Measurements from ENCODE around the gene ABCA4. TPM values are rescaled to one million over a fixed set of nuclear protein-coding genes. Genes with fewer than 3 reads are reported as not detected.
"Not testable (repeated sequence)": the region's sequence is repeated elsewhere in the genome, so short reads cannot be mapped to it uniquely, and the experiment has no call there.

The ABCA4 gene
- total RNA-seq, 5 donors from 2014 or later (not counting 1 experiment from before 2014, with no cell fraction given), result not detected

DNA sequence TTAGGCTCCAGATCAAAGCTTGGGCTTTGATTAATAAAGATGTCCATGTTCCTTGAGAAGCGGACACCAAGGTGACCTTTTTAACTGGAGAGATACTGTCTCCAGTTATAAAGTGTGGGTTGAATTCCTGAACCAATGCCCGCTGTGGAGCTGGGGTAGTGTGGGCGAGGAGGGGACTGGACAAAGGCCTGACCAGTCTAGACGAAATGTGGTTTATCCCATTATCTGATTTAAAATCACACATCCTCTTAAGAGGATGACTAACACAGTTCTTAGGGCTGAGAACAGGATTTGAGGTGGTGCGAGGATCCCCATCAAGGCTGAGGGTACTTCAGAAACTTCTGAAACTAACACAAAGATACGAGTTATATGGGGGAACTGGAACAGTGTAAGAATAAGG lies 127.2 kb downstream of the ABCA4 start:
- no peaks in the 10 kb centered on the region for H3K9me3 ChIP-seq
- POLR2A ChIA-PET, result no interaction called here
- CTCF ChIA-PET, result interaction anchor here in 1 of 2 donors (0.7 kb wide), 1 partner anchor 225 kb away, joined by 3 read pairs; no protein-coding TSS in a partner anchor
- H3K27me3 ChIP-seq (replicated peaks in 1 of 2; ENCODE audit: control insufficient read depth in 2 of 2, extremely low read depth in 1 of 2, insufficient read depth in 2 of 2, low read length in 1 of 2), result peaks cover 0 to 26% of the 10 kb centered on the region in 2 experiments
- H3K27ac ChIP-seq (ENCODE audit: low read length), result no peak overlapping the region
- no peaks in the 10 kb centered on the region for H3K9me3 Mint-ChIP-seq
- no peak overlapping the region for H3K27ac Mint-ChIP-seq
- DNase-seq, result no peak
- peaks cover 16 to 31% of the 10 kb centered on the region in 2 donors for H3K27me3 Mint-ChIP-seq
- 83% methylated on average over 1 of the region's 6 CpGs for WGBS (ENCODE audit: insufficient coverage)
- peaks cover 0 to 5% of the 10 kb centered on the region in 2 experiments for H3K4me1 ChIP-seq (ENCODE audit: control insufficient read depth in 1 of 2, extremely low read depth in 1 of 2, insufficient read depth in 2 of 2, low read length in 2 of 2)
- H3K4me1 Mint-ChIP-seq, result no peaks in the 10 kb centered on the region
- no peak overlapping the region for H3K4me3 Mint-ChIP-seq
- H3K4me3 ChIP-seq (ENCODE audit: control insufficient read depth in 1 of 2, extremely low read depth in 1 of 2, low read length in 1 of 2), result no peak overlapping the region
- ATAC-seq (replicated peaks in 1 of 4), result no peak
- no peaks in the 10 kb centered on the region for H3K36me3 Mint-ChIP-seq
- no peaks in the 10 kb centered on the region for H3K36me3 ChIP-seq (ENCODE audit: control insufficient read depth in 2 of 2, extremely low read depth in 1 of 2, insufficient read depth in 1 of 2, low read length in 1 of 2)

DNA sequence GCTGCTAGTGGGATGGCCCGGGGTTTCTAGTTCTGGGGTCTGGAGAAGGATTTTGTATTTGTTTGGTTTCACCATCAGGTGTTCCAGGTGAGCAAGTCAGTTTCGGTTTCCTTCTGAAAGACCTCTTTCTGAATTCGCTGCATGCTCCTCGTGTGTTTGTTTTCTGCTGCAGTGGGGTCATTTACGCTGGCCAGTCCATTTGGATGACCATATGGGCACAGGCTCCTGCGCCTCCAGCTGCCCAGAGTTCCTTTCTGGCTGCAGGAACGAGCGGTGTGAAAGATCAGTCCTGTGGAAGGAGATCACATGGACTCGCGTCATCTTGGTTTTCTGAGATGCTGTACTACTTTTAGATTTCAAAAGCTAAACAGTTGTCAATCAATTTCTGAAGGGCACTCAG lies 128.0 kb downstream of the ABCA4 start:
- H3K4me3 ChIP-seq (ENCODE audit: control insufficient read depth in 1 of 2, extremely low read depth in 1 of 2, low read length in 1 of 2), result no peak overlapping the region
- no peaks in the 10 kb centered on the region for H3K9me3 Mint-ChIP-seq
- ChIA-PET POLR2A (interaction anchor here in 1 of 2 donors (0.6 kb wide), 1 partner anchor 1180 kb away, joined by 5 read pairs; no protein-coding TSS in a partner anchor), CTCF (interaction anchor here in 1 of 2 donors (0.7 kb wide), 1 partner anchor 224 kb away, joined by 3 read pairs; no protein-coding TSS in a partner anchor)
- DNase-seq (no peak), ATAC-seq (replicated peaks in 1 of 4) (no peak)
- H3K27me3 ChIP-seq (replicated peaks in 1 of 2; ENCODE audit: control insufficient read depth in 2 of 2, extremely low read depth in 1 of 2, insufficient read depth in 2 of 2, low read length in 1 of 2), result peaks cover 0 to 26% of the 10 kb centered on the region in 2 experiments
- H3K36me3 ChIP-seq (ENCODE audit: control insufficient read depth in 2 of 2, extremely low read depth in 1 of 2, insufficient read depth in 1 of 2, low read length in 1 of 2), result no peaks in the 10 kb centered on the region
- no peaks in the 10 kb centered on the region for H3K4me1 Mint-ChIP-seq
- H3K27ac Mint-ChIP-seq, result no peak overlapping the region
- 84% methylated on average over 10 of the region's 10 CpGs for WGBS (ENCODE audit: insufficient coverage)
- H3K4me3 Mint-ChIP-seq, result no peak overlapping the region
- H3K4me1 ChIP-seq (ENCODE audit: control insufficient read depth in 1 of 2, extremely low read depth in 1 of 2, insufficient read depth in 2 of 2, low read length in 2 of 2), result peaks cover 0 to 5% of the 10 kb centered on the region in 2 experiments
- peaks cover 16 to 31% of the 10 kb centered on the region in 2 donors for H3K27me3 Mint-ChIP-seq
- no peaks in the 10 kb centered on the region for H3K9me3 ChIP-seq
- H3K36me3 Mint-ChIP-seq, result no peaks in the 10 kb centered on the region
- H3K27ac ChIP-seq (ENCODE audit: low read length), result no peak overlapping the region

DNA sequence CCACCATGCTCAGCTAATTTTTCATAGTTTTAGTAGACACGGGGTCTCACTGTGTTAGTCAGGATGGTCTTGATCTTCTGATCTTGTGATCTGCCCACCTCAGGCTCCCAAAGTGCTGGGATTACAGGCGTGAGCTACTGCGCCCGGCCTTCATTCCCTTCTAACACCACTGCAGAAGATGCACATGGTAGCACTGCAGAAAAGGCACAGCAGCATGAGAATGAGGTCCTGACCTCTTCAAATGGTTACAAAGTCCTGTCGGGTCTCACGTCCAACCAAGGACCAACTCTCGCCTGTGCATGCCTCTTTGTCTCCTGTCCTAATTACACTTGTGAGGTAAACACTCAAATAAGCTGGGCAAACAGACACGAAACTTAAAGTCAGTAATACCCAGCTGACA lies 128.8 kb downstream of the ABCA4 start:
- Mint-ChIP-seq H3K36me3 (no peaks in the 10 kb centered on the region), H3K27ac (no peak overlapping the region), H3K4me1 (no peaks in the 10 kb centered on the region), H3K4me3 (no peak overlapping the region), H3K27me3 (peaks cover 20 to 34% of the 10 kb centered on the region in 2 donors), H3K9me3 (no peaks in the 10 kb centered on the region)
- peaks cover 0 to 23% of the 10 kb centered on the region in 2 experiments for H3K27me3 ChIP-seq (replicated peaks in 1 of 2; ENCODE audit: control insufficient read depth in 2 of 2, extremely low read depth in 1 of 2, insufficient read depth in 2 of 2, low read length in 1 of 2)
- peaks cover 0 to 5% of the 10 kb centered on the region in 2 experiments for H3K4me1 ChIP-seq (ENCODE audit: control insufficient read depth in 1 of 2, extremely low read depth in 1 of 2, insufficient read depth in 2 of 2, low read length in 2 of 2)
- H3K4me3 ChIP-seq (ENCODE audit: control insufficient read depth in 1 of 2, extremely low read depth in 1 of 2, low read length in 1 of 2), result no peak overlapping the region
- DNase-seq, result no peak
- WGBS (ENCODE audit: insufficient coverage), result 84% methylated on average over 6 of the region's 8 CpGs
- ChIA-PET CTCF (no interaction called here), POLR2A (no interaction called here)
- no peaks in the 10 kb centered on the region for H3K9me3 ChIP-seq
- H3K27ac ChIP-seq (ENCODE audit: low read length), result no peak overlapping the region
- ATAC-seq (replicated peaks in 1 of 4), result no peak
- no peaks in the 10 kb centered on the region for H3K36me3 ChIP-seq (ENCODE audit: control insufficient read depth in 2 of 2, extremely low read depth in 1 of 2, insufficient read depth in 1 of 2, low read length in 1 of 2)

DNA sequence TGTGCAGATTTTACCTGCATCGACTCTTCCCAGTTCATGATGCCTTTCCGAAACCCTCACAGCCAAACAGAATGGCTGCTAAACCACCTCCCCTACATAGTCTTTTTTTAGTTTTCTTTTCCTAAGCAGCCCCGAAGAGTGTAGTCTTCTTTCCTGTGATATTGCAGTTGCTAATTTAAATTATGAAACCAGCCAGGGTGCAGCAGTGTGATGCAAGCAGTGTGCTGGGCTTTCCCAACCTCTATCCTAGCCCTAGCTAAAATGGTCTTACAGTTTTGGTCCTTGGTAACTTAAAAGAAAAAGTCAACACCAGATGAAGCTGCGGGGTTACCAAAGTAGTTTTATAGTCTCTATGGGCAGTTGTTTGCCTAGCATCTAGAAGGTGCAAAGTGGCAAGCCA lies 129.7 kb downstream of the ABCA4 start:
- Mint-ChIP-seq H3K4me3 (no peak overlapping the region), H3K9me3 (no peaks in the 10 kb centered on the region), H3K27ac (no peak overlapping the region), H3K36me3 (no peaks in the 10 kb centered on the region), H3K27me3 (peaks cover 20 to 32% of the 10 kb centered on the region in 2 donors), H3K4me1 (no peaks in the 10 kb centered on the region)
- ChIA-PET POLR2A (no interaction called here), CTCF (no interaction called here)
- no CpG with 5 or more reads among the region's 4 CpGs for WGBS (ENCODE audit: insufficient coverage)
- no peak for DNase-seq
- no peak overlapping the region for H3K27ac ChIP-seq (ENCODE audit: low read length)
- peaks cover 0 to 23% of the 10 kb centered on the region in 2 experiments for H3K27me3 ChIP-seq (replicated peaks in 1 of 2; ENCODE audit: control insufficient read depth in 2 of 2, extremely low read depth in 1 of 2, insufficient read depth in 2 of 2, low read length in 1 of 2)
- ATAC-seq (replicated peaks in 1 of 4), result no peak
- H3K4me1 ChIP-seq (ENCODE audit: control insufficient read depth in 1 of 2, extremely low read depth in 1 of 2, insufficient read depth in 2 of 2, low read length in 2 of 2), result peaks cover 0 to 5% of the 10 kb centered on the region in 2 experiments
- no peaks in the 10 kb centered on the region for H3K9me3 ChIP-seq
- no peaks in the 10 kb centered on the region for H3K36me3 ChIP-seq (ENCODE audit: control insufficient read depth in 2 of 2, extremely low read depth in 1 of 2, insufficient read depth in 1 of 2, low read length in 1 of 2)
- no peak overlapping the region for H3K4me3 ChIP-seq (ENCODE audit: control insufficient read depth in 1 of 2, extremely low read depth in 1 of 2, low read length in 1 of 2)

DNA sequence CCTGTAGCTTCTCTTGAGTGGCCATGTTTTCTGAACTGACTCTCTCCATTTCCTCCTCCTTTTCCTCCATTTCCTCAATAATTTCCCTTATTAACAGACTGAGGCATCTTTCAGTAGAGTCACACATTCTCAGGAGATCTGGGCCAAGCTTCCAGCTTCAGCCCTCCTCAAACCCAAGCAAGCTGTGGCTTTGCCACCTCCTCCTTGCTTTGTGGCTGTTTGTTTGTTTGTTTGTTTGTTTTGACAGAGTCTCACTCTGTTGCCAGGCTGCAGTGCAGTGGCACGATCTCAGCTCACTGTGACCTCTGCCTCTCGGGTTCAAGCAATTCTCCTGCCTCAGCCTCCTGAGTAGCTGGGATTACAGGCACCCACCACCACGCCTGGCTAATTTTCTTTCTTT lies 130.5 kb downstream of the ABCA4 start:
- H3K9me3 ChIP-seq; H3K4me1 ChIP-seq (ENCODE audit: control insufficient read depth in 1 of 2, extremely low read depth in 1 of 2, insufficient read depth in 2 of 2, low read length in 2 of 2); H3K36me3 ChIP-seq (ENCODE audit: control insufficient read depth in 2 of 2, extremely low read depth in 1 of 2, insufficient read depth in 1 of 2, low read length in 1 of 2); H3K27ac Mint-ChIP-seq; H3K36me3 Mint-ChIP-seq; CTCF ChIA-PET; ATAC-seq (replicated peaks in 1 of 4); H3K4me1 Mint-ChIP-seq; H3K4me3 ChIP-seq (ENCODE audit: control insufficient read depth in 1 of 2, extremely low read depth in 1 of 2, low read length in 1 of 2); H3K4me3 Mint-ChIP-seq; H3K27ac ChIP-seq (ENCODE audit: low read length); H3K9me3 Mint-ChIP-seq: not testable (repeated sequence)
- POLR2A ChIA-PET, result interaction anchor here in 1 of 2 donors (0.7 kb wide), 1 partner anchor 41 kb away, joined by 3 read pairs; no protein-coding TSS in a partner anchor
- peaks cover 23 to 33% of the 10 kb centered on the region in 2 donors for H3K27me3 Mint-ChIP-seq
- peaks cover 0 to 21% of the 10 kb centered on the region in 2 experiments for H3K27me3 ChIP-seq (replicated peaks in 1 of 2; ENCODE audit: control insufficient read depth in 2 of 2, extremely low read depth in 1 of 2, insufficient read depth in 2 of 2, low read length in 1 of 2)
- peak in 1 of 35 experiments; percentile 4 for DNase-seq
- no CpG with 5 or more reads among the region's 3 CpGs for WGBS (ENCODE audit: insufficient coverage)

DNA sequence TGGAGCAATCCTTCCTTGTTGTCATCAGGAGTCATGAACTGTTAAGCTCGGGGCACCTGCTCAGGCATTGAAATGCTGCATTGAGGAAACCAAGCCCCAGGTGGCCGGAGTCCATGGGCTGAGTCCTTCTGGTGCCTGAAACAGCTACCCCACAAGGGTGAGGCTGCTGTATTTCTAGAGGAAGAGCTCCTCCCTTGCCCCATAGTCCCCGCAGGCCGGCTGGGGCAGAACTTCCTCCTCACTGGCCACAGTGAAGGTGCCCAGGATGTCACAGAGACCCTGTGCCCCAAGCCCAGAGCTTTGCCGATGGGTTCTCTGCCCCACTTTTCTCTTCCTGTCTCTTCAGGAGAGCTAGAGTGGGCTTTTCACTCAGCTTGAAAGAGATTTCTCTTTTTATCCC lies 130.9 kb downstream of the ABCA4 start:
- peaks cover 0 to 3% of the 10 kb centered on the region in 2 experiments for H3K4me1 ChIP-seq (ENCODE audit: control insufficient read depth in 1 of 2, extremely low read depth in 1 of 2, insufficient read depth in 2 of 2, low read length in 2 of 2)
- DNase-seq (no peak), ATAC-seq (replicated peaks in 1 of 4) (no peak)
- ChIA-PET CTCF (no interaction called here), POLR2A (no interaction called here)
- Mint-ChIP-seq H3K9me3 (no peaks in the 10 kb centered on the region), H3K4me1 (no peaks in the 10 kb centered on the region), H3K4me3 (no peak overlapping the region), H3K27ac (no peak overlapping the region), H3K36me3 (no peaks in the 10 kb centered on the region), H3K27me3 (peaks cover 24 to 34% of the 10 kb centered on the region in 2 donors)
- no peak overlapping the region for H3K27ac ChIP-seq (ENCODE audit: low read length)
- peaks cover 0 to 23% of the 10 kb centered on the region in 2 experiments for H3K27me3 ChIP-seq (replicated peaks in 1 of 2; ENCODE audit: control insufficient read depth in 2 of 2, extremely low read depth in 1 of 2, insufficient read depth in 2 of 2, low read length in 1 of 2)
- no peaks in the 10 kb centered on the region for H3K36me3 ChIP-seq (ENCODE audit: control insufficient read depth in 2 of 2, extremely low read depth in 1 of 2, insufficient read depth in 1 of 2, low read length in 1 of 2)
- WGBS (ENCODE audit: insufficient coverage), result 58% methylated on average over 3 of the region's 5 CpGs
- no peak overlapping the region for H3K4me3 ChIP-seq (ENCODE audit: control insufficient read depth in 1 of 2, extremely low read depth in 1 of 2, low read length in 1 of 2)
- no peaks in the 10 kb centered on the region for H3K9me3 ChIP-seq

DNA sequence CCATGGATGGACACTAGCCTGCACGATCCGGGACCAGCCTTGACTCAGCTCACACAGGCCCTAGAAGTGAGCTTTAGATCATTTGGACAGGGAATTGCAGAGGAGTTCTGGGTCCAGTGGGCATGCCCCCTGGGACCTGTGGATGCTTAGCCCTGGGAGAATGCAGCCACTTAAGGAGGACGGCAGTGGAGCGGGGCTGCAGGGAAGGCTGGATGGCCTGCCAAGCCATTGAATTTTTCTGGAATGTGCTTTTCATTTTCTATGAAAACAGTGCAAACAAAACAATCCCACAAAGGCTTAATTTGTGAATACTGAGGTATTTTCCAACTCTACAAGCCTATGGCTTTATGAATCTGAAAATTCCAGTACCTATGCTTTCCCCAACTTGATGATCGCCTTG lies 131.3 kb downstream of the ABCA4 start:
- ChIA-PET POLR2A (no interaction called here), CTCF (no interaction called here)
- H3K27me3 Mint-ChIP-seq, result peaks cover 25 to 33% of the 10 kb centered on the region in 2 donors
- no peaks in the 10 kb centered on the region for H3K9me3 ChIP-seq
- peaks cover 0 to 23% of the 10 kb centered on the region in 2 experiments for H3K27me3 ChIP-seq (replicated peaks in 1 of 2; ENCODE audit: control insufficient read depth in 2 of 2, extremely low read depth in 1 of 2, insufficient read depth in 2 of 2, low read length in 1 of 2)
- H3K27ac Mint-ChIP-seq, result no peak overlapping the region
- H3K4me3 ChIP-seq (ENCODE audit: control insufficient read depth in 1 of 2, extremely low read depth in 1 of 2, low read length in 1 of 2), result no peak overlapping the region
- H3K27ac ChIP-seq (ENCODE audit: low read length), result no peak overlapping the region
- no peak overlapping the region for H3K4me3 Mint-ChIP-seq
- H3K36me3 Mint-ChIP-seq, result no peaks in the 10 kb centered on the region
- WGBS (ENCODE audit: insufficient coverage), result 100% methylated on average over 1 of the region's 5 CpGs
- ATAC-seq (replicated peaks in 1 of 4) (no peak), DNase-seq (no peak)
- H3K9me3 Mint-ChIP-seq, result no peaks in the 10 kb centered on the region
- H3K36me3 ChIP-seq (ENCODE audit: control insufficient read depth in 2 of 2, extremely low read depth in 1 of 2, insufficient read depth in 1 of 2, low read length in 1 of 2), result no peaks in the 10 kb centered on the region
- H3K4me1 ChIP-seq (ENCODE audit: control insufficient read depth in 1 of 2, extremely low read depth in 1 of 2, insufficient read depth in 2 of 2, low read length in 2 of 2), result peaks cover 0 to 3% of the 10 kb centered on the region in 2 experiments
- no peaks in the 10 kb centered on the region for H3K4me1 Mint-ChIP-seq

All from T-cell (primary cell).